Measurements from ENCODE around the gene CDC42EP4.
"Not testable (repeated sequence)": the region's sequence is repeated elsewhere in the genome, so short reads cannot be mapped to it uniquely, and the experiment has no call there.

CDC42EP4 gene

DNA sequence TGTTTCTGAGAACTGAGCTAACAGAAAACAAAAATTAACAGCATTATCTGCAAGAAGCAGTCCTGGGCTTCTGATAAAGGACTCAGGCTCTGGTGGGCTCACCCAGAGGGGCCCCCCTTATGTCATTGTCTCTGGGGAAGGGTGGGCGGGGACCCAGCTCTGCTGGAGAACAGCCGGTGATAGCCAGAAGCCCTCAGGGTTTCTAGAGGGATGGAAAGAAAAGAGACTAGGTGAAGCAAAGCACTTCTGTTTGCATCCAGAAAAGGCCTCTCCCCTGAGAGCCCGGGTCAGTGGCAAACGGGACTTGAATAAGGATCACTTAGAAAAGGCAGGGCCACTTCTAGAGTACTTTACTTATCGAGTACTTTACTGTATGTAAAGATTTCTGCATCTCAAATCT lies 7.0 kb upstream of the CDC42EP4 start:
- DNase-seq, result no peak

DNA sequence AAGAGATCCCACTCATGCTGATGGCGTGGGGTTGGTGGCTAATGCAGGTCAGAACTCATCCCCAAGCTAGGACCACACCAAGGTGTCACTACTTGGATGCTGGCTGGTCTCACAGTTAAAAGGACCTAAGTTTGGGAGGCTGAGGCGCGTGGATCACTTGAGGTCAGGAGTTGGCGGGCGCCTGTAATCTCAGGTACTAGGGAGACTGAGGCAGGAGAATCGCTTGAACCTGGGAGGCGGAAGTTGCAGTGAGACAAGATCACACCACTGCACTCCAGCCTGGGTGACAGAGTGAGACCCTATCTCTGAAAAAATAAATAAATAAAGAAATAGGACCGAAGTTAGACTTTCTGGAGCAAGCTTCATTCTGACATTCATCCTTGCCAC lies 6.6 kb upstream of the CDC42EP4 start:
- DNase-seq, result no peak

DNA sequence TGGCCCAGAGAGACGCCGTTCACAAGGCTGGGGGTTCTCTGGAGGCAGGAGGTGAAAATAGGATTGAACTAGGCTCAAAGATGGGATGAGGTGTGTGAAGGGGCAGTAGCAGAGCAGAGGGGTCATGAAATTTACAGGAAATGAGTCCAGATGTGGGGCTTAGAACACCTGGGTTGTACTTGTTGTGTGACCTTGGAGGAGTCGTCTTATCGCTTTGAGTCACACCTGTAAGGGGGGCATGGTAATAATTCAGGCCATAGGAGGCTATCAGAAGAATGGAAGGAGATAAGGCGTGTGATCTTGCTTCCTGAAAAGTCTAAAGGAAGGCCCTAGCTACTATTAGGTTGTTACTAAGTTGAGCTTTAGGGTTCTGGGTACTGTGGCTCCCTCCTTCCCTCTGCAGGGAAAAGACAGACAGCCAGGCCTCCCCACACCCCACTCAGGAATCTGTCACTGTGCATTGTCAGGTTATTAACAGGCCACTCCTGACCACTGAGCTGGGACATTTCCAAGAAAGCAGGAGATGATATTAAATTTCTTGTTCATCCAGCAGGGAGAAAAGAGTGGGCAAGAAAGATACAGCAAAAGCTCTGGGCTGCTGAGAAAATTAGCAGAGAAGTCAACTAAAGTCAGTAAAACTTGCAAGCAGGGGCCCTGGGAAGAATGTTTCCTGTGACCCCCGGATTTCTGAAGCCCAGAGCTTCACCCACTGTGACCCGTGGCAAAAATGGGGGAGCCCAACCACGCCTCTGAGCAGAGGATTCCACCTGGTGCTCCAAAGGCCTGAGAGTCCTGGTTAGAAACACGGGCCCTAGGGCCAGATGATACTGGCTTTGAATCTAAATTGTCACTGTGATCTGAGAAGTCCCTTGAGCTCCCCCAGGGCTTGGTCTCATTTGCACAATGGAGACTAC lies 6.0 kb upstream of the CDC42EP4 start:
- no peak for DNase-seq

DNA sequence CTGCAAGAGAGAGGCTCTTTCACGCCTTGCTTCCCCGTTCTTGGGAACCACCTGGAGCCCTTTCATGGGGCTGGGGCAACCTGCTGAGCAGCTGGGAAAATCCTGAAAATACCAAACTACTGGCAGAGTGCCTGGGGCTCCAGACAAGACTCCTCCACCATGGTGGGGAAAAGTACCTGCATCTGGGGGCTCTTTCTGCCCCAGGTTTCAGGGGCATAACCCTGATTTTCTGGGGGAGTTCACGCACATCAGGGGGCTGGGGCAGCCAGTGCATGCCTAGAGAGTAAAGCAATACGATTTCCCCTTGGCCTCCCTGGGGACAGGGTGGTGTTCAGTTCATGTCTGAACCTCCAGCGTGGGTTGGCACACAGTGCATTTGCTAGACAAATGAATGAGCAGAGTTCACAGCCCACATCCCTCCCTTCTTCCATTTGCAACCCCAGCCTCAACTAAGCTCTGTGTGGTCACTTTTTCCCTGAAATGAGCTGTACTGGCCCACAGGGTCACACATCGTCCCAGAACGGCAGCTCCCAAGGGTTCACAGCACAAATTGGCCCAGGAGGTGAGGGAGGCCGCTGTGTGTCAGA lies 5.2 kb upstream of the CDC42EP4 start:
- DNase-seq, result no peak

DNA sequence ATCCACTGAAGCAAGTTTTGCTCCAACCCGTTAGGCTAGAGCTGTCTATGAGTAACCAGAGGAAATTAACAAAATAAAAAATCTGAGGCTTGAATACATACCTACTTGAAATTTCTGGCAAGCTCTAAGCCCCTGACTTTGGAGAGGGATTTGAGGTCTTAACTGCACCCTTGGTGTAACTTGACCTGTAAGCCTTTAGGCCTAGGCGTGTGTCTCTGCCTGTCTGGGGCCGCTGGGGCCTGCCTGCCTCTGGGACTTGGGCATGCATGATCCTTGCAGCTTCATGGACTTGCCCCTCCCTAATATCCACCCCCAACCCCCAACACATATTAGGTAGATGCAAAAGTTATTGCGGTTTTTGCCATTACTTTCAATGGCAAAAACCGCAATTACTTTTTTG lies 3.7 kb upstream of the CDC42EP4 start:
- no peak for DNase-seq

DNA sequence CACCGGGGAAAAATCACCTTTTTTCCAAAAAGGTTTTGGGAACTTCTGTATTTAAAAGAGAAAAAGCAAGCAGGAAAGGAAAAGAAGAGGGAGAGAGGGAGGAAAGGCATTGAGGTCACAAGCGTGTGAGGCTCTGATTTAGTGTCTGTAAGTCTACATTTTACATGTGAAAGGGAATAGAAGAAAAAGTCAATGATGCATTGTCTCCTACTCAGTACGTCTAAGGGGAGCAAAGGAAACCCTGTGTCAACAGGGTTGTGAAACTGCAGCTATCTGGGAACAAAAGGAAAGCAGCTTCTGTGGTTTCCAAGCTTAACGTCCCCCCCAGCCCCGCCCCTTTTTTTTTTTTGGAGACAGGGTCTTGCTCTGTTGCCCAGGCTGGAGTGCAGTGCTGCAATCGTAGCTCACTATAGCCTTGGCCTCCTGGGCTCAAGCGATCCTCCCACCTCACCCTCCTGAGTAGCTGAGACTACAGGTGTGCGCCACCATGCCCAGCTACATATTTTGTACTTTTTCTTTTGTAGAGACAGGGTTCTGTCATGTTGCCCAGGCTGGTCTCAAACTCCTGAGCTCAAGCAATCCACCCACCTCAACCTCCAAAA lies 1.8 kb upstream of the CDC42EP4 start:
- DNase-seq, result no peak

DNA sequence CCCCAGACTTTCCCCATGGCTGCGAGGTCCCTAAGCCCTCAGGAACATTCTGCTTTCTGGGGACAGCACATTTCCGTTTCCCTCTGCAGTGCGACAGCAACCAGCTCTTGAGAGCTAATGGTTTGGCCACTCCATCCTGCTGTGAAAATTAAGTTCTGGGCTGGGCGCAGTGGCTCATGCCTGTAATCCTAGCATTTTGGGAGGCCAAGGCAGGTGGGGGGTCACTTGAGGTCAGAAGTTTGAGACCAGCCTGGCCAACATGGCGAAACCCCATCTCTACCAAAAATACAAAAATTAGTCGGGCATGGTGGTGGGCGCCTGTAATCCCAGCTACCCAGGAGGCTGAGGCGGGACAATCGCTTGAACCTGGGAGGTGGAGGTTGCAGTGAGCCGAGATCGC lies 1.1 kb upstream of the CDC42EP4 start:
- DNase-seq, result not testable (repeated sequence)

DNA sequence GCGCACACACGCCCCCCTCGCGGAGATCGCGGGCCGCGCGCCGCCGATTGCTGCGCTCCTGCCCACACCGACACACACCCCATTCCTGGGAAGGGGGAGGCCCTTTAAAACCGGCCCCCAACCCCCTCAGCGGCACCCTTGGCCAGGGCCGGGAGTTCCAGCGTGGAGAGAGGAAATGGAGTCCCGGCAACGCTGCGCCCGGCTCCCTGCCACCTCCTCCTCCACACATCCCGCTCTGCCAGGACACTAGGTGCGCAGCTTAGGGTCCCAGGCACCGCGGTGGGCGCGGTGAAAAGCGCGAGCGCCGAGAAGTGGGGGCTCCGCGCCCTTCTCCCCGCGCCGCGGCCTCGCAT lies 397 bp downstream of the CDC42EP4 start:
- DNase-seq, result no peak

DNA sequence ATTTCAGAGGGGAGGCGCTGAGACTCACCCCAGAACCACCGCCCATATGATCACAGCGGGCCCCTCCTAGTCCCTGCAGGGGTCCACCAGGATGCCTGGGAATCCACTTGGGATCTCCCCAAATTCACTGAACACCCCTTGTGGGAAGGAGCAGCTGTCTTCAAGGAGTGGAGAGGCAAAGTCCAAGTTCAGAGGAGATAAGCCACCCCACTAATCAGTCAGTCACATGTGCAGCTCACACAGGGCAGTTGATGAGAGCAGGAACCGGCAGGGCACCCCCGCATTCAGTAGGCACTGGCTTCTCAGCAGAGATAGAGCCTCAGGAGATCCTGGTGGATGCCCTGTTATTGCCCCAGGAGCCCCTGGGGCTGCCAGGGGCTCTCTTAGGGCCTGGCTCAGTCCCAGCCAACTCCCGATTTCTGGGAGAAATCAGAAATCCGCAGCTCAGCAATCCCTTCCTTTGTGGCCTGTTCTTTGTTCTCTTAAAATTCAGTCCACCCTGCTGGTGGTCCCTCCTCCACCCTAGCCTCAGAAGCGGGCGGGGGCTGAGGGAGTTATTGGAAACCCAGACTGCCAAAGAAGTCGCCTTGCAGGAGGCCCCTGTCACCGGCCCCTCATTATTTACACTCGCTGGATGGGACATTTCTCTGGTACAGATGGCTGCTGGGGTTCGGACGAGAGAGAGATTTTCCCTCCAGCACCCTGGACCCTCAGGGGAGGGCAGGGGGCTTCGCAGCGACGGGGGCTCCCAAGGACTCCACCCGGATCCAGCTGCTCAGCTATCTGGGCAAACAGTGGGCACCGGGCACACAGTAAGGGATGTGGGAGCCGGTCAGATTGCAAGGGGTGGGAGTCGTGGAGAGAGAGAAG lies 1.8 kb downstream of the CDC42EP4 start:
- DNase-seq, result no peak

DNA sequence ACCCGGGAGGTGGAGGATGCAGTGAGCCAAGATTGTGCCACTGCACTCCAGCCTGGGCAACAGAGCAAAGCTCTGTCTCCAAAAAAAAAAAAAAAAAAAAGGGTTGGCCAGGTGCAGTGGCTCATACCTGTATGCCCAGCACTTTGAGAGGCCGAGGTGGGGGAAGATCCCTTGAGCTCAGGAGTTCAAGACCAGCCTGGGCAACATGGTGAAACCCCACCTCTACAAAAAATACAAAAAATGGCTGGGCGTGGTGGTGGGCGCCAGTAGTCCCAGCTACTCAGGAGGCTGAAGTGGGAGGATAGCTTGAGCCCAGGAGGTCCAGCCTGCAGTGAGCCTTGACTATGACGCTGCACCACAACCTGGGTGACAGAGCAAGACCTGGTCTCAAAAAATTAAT lies 2.8 kb downstream of the CDC42EP4 start:
- DNase-seq, result not testable (repeated sequence)

DNA sequence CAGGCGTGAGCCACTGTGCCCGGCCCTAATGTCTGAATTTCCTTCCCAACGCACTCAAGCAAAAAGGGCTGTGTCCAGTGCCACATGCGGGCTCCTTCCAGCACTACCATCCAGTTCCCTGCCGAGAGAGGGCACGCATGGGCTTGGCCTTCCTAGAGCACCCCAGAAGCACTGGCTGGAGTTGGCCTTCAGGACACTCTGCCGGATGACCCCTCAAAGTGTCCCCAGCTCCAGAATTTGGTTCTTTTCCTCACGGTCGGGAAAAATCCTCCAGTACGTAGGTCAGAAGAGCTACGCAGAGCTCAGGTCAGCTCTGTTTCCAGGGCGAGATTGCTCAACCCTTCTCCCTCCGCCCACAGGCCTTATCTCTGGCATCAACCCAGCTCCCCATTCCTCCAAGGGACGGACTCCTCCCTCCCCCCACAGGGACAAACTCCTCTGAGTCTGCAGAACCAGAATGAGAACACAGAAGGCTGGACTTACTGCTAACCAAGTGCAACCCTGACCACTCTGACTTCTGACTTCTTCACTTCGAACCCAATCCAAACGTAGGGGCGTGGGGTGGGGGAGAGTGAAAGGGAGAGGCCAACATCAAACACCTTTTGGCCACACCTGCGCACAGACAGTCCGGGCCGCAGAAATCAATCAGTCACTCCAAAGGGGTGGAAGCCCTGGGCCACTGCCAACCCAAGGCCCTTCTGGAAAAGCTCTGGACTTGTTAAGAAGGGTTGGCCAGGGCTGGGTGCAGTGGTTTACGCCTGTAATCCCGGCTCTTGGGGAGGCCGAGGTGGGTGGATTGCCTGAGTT lies 3.6 kb downstream of the CDC42EP4 start:
- DNase-seq, result no peak

DNA sequence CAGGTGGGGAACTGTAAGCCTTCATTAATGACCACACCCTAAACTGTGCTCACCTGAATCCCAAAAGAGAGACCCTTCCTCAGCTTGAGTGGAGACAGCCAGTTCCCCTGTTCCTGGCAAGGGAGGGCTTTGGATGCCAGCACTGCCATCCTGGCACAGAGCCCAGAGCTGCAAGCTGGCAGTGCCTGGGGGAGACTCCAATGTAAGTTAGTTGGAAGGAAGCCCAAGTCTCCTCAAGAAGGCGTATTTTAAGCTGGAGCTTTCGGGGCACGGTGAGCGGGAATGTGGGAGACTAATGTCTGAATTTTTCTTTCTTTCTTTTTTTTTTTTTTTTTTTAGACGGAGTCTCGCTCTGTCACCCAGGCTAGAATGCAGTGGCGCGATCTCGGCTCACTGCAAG lies 4.7 kb downstream of the CDC42EP4 start:
- peak; percentile 46 for DNase-seq

DNA sequence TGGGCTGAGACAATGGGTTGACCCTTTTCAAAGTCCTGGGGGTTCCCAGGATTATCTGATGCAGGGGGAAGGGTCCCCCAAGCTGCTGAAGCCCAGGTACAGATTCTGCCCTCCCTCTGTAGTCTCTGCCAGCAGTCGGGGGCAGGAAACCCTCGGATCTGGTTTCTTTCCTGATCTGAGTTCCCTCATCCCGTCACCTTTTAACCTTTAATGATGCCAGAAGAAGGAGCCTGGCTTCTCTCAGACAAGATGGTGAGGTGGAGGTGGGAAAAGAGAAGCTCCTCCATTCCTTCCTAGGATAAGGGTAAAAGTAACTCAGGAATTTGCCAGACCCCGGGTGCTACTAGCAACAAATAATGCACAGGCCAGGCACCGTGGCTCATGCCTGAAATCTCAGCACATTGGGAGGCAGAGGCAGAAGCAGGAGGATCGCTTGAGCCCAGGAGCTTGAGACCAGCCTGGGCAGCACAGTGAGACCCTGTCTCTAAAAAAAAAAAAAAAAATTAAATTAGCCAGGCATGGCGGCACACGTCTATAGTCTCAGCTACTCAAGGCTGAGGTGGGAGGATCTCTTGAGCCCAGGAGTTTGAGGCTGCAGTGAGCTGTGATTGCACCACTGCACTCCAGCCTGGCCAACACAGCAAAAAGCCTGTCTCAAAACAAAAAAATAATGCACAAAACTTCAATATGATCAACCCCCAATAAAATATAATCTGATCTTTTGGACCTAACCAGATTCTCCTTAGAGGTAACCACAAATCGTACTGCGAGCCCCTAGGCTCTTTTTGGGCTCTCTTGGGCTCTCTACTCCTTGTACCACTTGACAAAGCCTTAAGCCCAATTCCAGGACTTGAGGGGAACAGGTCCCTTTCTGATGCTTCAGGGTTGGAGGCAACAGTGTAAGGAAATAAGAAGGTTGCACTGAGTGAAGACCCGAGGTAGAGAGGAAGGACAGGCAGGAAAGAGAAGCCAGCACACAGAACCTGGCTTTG lies 5.7 kb downstream of the CDC42EP4 start:
- DNase-seq, result no peak

DNA sequence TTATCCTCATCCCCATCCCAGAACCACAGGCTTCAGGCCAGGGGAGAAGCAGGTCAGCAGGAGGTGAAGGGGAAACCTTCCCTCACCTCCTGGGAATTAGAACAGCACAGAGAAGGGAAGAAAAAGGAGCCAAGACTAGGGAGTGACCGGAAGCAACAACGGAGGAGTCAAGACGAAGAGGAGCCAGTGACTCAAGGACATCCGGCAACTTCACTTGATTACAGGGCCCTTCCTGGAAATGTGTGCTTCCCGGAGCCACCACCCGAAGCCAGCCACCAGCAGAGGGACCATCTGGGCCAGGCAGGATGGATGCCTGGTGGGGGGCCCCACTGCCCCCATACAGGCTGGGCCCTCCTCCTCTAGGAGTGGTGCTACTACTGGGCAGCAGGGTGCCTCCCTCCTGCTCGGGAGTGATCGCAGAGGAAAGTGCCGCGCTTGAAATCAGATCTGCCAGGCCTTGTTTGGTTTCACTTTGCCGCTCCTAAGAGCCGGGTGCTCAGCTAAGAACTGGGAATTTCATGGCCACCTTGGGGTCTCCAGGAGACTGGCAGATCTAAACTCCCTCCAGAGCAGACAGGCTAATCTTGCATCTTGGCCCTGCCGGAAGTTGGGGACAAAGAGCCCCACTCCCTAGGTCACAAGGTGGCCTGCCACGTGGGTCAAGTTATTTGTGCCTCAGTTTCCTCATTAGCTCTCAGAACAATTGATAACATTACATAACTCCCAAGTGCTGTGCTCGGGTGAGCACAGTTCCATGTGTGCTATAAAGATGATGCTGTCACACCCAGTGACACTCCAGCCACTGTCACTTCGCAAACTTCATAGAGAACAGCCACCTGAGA lies 6.6 kb downstream of the CDC42EP4 start:
- no peak for DNase-seq

DNA sequence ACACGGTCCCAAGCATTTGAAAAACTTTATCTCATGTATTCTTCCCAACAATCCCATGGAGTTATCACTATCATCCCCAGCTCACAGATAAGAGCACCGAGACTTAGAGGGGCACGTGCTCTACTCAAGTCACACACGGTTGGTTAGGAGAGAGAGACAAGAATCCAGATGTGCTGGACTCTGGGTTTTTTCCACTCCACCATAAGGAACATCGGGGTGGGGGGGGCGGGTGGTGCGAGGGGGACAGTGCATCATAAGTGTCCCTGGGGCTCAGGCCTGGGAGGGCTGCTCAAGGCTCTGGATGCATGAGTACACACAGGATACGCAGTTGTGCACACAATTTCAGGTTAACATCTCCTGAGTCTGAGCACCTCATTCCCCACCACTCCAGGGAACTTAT lies 7.4 kb downstream of the CDC42EP4 start:
- no peak for DNase-seq

DNA sequence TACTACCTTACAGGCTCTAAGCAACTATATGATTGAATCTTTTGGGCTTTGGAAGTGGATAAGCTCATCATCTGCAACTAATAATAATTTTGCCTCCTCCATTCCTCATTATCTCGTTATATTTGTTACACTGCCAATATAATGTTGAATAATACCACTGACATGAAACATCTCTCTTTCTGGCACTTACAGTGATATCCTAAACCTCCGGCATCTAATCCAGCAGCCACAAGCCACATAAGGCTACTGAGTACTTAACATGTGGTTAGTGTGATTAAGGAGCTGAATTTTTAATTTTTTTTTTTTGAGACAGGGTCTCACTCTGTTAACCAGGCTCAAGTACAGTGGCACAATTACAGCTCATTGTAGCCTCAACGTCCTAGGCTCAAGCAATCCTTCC lies 9.6 kb downstream of the CDC42EP4 start:
- no peak for DNase-seq

DNA sequence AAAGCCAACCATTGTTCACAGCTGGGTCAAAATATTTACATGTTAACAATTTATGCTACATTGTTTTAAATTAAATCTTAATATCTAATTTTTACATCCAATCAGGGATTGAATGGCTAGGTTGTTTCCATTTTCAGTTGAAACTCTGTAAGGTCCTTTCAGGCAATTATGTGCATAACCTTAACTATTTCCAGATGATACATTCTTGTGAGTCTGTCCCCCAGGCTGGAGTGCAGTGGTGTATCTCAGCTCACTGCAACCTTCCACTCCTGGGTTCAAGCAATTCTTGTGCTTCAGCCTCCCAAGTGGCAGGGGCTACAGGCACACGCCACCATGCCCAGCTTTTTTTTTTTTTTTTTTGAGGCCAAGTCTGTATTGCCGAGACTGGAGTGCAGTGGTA lies 10.4 kb downstream of the CDC42EP4 start:
- DNase-seq, result no peak

DNA sequence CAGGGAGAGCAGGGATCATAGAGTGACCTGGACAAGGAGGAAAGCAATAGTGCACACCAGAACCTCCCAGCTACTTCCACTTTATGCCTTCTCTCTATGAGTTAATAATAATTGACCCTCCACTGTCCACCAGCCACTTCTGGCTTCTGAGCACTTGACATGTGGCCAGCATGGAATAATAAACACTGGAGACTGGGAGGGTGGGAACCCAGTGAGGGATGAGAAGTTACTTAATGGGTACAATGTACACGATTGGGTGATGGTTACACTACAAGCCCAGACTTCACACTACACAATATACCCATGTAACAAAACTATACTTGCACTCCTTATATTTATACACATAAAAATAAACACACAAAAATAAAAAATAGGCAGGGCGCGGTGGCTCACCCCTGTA lies 11.4 kb downstream of the CDC42EP4 start:
- no peak for DNase-seq

DNA sequence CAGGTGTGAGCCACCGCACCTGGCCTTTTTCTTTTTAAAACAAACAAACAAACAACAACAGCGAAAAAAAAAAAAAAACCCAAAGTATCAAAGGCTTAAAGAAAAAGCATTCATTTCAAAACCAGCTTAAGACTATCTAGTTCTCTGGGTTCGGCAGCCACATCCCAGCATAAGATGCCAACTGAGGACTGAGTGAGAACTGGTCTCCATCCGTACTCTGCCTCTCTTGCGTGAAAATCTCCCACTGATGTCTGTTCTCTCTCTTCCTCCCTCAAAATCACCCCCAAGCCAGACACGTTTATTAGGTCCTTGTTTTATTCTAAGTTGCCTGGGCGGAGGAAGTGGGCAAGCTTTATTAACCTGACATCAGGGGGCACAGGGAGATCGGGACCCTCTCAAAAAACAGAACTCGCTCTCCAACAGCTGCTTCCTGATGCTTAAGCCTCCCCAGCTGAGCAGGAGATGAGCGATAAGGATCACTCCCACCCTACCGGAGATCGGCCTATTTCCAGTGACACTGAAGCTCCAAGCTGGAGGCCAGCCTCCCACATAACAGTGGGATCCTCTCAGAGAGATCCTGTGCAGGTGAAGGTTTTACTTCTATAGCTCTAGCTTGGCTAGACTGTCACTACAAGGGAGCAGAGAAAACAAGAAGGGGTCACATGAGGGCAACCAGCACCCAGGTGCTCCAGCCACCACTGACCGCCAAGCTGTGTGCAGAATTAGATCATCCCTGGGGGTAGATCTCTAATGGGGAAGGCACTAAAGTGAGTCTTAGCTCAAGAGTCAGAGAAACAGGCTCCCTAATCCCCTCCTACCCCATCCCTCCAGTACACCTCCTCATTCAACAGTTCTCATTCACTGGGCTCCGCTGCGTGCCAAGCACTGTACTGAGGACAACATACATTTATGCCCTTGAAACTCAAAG lies 13.6 kb downstream of the CDC42EP4 start:
- no peak for DNase-seq
